NCI-H1092 treated with DMSO at 0.1 percent for 48 hours (cell line): Measurements from ENCODE around the gene SUCO.
"Not testable (repeated sequence)": the region's sequence is repeated elsewhere in the genome, so short reads cannot be mapped to it uniquely, and the experiment has no call there.

Source experiments
- DNase-seq: peaks from one replicate; lab custom pipeline; 2025; lab: John Stamatoyannopoulos, UW

The SUCO gene

DNA sequence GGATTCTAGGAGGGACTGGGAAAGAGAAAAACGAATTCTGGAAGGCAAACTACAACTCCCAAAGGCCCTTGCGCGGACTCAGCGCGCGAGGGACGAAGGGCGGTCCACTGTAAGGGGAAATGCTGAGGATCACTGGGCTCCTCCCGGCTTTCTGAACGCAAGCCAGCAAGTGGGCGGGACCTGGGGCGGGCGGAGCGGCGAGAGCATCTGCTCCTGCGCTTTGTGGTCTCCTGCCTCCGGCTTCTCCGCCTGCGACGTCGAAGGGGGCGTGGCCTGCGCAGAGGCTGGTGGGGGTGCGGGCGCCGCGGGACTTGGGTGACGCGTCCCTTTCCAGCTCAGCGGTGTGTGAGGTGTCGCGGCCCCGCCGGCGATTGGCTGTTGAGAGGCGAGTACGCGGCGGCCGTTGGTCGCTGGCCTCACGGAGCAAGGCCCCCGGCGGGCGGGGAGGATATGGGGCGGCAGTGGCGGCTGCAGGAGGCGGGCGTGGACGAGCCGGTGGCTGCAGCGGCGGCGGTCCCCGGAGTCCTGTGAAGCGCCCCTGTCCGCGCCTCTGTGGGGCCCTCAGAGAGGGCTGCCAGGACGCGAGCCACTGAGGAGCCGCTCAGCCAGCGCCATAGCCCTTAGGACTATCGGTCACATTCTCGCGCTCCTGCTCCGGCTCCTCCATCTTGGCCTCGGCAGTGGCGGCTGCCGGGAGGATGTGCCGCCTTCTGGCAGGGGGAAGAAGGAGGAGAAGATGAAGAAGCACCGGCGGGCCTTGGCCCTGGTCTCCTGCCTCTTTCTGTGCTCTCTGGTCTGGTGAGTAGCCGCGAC lies at the start of gene SUCO:
SUCO (plus strand) TSS at position 451 of the 813 bp plus-strand sequence; CDS start at position 737, 286 bp downstream.
- peak; percentile 99 for DNase-seq

DNA sequence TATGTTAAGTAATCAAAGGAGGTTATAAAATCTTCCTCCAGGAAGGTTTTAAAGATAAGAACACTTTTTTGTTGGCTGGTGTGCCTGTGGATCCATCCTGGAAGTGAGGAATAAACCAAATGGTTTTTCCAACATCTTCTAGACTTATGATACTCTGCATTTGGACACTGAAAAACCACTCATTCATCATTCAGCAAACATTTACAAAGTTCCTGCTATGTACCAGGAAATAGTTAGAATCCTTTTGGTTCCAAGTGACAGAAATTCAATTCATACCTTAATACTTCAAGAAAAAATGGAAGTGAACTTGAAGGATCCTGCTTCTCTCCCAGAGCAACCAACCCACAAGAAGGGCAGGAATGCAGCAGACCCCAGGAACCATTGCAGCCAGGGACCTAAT lies 49.5 kb upstream of the SUCO start:
- DNase-seq = no peak

DNA sequence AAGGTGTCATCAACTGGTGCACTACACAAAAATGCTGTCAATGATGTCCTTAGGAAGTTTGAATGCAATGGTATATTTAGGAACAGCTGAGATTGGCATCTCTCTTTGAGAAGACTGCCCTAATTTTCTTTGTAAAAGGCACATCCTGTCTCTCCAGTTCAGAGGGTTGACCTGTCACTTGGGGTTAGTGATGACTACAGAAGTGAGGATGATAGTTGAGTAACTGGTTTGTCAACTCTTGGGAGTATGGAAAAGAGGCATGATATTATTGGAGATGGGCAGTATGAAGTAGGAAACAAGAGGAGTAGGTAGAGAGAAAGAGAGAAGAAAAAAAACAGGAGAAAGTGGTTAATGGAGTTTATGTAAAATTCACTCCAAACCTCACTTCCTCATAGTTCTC lies 48.7 kb upstream of the SUCO start:
- DNase-seq = no peak

GRCh38 chr1:172485626-172486025 lies 47.3 kb upstream of the SUCO start:
- no peak for DNase-seq

GRCh38 chr1:172486805-172487454 lies 46.0 kb upstream of the SUCO start:
- no peak for DNase-seq

GRCh38 chr1:172487550-172487949 lies 45.4 kb upstream of the SUCO start:
- DNase-seq = no peak

- DNase-seq = no peak
These were observed 44.6 kb upstream of the SUCO start for GRCh38 chr1:172488393-172488792.

DNA sequence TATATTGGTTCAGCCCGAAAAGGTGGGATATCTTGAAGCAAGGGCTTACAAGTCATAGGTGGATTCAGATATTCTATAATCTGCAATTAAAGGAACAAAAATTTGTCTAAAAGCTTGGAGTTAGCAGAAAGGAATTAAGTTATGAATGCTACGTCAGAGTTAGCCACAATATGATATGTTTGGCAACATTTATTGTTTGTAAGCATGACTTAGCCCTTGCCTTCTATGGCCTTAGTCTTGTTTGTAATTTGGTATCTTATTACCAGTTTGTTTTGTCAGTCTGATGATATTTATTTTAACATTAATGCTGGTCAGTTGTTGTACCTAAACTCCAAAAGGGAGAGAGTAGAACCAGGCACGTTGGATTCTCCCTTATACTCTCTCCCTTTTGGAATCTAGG lies 43.1 kb upstream of the SUCO start:
- DNase-seq = no peak

GRCh38 chr1:172492421-172492820 lies 40.5 kb upstream of the SUCO start:
- DNase-seq = no peak

DNA sequence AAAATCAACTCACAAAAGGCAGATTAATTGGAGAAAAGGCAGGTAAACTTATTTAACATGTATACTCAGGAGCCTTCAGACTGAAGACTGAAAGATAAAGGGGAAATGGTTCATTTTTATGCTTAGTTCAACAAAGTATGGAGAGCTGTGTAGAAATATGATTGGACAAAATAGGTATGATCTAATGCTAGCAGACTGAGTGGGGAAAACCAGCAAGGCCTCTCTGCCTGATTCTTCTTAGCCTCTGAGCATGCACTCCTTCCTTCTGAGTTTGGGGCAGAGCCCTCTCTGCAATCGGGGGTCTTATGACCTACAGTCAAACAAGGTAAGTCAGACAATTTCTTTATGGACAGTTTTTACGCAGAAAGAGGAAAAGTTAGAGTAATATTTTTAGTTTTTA lies 38.8 kb upstream of the SUCO start:
- no peak for DNase-seq

- not testable (repeated sequence) for DNase-seq
These were observed 36.8 kb upstream of the SUCO start for GRCh38 chr1:172496127-172496526.

DNA sequence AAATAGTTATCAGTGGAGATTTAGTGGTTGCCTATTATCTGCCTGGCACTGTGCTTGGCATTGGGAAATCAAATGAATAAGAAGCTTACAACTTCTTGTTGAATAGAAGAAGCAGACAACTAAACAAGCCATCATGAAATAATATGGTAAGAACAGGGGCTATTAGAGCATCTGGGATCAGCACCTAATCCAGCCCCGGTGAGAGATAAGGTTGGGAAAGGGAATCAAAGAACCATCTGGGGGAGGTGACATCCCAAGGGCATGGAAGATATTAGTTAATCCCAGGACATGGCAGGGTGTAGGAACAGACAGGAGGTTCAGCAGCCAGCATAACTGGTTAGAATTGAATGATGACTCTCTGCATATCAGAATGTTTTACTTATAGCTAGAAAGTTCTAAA lies 36.3 kb upstream of the SUCO start:
- DNase-seq = no peak

GRCh38 chr1:172497230-172497629 lies 35.7 kb upstream of the SUCO start:
- DNase-seq = no peak

GRCh38 chr1:172498857-172499256 lies 34.1 kb upstream of the SUCO start:
- DNase-seq = no peak

- no peak for DNase-seq
These were observed 33.3 kb upstream of the SUCO start for GRCh38 chr1:172499636-172500141.

DNA sequence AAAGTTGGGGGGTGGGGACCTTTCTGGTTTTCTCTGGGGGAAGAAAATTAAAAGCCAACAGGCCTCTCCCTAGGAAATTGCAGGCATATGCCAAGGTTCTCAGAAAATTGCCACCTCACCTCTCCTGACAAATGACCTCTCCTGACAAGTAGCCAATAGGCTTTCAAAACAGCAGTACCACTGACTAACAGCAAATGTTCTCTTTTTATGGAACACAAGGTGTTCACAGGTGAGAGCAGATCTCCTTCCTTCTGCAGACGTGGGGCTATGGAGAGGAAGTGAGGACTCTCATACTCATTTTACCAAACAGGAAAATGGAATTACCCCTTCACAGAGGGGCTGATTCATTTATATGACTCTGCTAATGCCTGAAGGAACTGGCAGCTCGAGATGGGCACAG lies 32.7 kb upstream of the SUCO start:
- DNase-seq = no peak

- DNase-seq = no peak
These were observed 25.2 kb upstream of the SUCO start for GRCh38 chr1:172507741-172508140.

DNA sequence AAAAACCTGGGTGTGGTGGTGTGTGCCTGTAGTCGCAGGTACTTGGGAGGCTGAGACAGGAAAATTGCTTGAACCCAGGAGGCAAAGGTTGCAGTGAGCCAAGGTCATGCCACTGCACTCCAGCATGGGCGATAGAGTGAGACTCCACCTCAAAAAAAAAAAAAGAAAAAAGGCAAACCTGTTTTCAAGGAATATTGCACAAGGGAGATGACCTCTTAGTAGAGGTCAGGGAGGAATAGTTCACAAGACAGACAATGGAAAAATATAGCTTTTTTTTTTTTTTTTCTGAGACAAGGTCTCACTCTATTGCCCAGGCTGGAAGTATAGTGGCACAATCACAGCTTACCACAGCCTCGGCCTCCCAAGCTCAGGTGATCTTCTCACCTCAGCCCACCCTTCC lies 22.5 kb upstream of the SUCO start:
- no peak for DNase-seq

GRCh38 chr1:172512591-172512990 lies 20.4 kb upstream of the SUCO start:
- DNase-seq = no peak

DNA sequence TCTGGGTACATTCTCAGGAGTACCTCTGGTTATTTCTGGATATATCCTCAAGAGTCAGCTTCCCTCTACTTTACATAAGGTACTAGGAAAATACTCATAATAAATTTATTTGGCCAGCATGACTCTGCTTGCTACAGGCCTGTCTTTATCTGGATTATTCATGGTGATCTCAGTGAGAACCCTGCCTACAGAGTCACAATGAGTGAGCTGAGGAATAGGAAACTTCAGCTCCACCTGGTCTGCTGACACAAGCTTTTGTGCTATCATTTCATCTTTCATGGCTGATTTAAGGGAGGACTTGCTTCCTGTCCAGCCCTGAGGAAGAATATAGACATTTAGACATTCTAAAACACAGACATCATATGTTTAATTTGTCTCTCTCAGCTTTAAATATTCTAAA lies 19.5 kb upstream of the SUCO start:
- no peak for DNase-seq

GRCh38 chr1:172514108-172514507 lies 18.8 kb upstream of the SUCO start:
- no peak for DNase-seq

DNA sequence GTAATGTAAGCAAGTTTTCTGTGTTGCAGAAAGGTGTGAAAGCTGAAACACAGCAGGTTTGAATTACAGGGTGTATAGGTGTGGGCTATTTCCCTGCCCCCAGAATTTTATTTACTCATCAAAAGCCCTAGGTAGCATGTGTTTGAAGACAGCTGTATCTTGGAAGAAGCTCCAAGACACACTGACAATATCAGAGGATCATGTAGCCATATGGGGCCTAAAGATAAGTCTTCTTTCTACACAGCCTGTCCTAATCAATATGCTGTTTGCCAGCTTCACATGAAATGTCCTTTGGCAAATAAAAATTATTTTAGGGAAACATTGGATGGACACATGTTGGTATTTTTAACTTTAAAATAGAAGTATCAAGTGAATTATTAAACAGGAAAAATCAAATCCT lies 17.5 kb upstream of the SUCO start:
- no peak for DNase-seq

DNA sequence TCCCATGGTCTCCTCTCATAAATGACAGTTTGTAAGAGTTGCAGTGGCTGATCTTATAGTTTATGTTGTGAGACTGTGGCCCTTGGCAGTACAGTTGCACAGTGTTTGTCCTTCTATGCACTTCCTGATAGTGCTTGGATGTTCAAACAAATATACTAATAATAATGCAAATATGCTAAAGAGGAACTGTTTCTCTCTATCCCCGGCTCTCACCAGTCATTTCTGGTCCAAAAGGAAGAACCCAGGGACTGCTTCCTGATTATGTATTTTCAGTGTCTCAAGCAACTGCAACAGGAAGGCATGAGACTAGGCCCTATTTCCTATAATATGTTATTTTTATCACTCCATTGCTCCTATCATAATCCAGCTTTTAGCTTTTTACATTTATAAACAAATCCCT lies 17.0 kb upstream of the SUCO start:
- no peak for DNase-seq

- DNase-seq = no peak
These were observed 15.9 kb upstream of the SUCO start for GRCh38 chr1:172517081-172517480.
